ENCODE results near the gene NLRP5. TPM values are rescaled to one million over a fixed set of nuclear protein-coding genes. Genes with fewer than 3 reads are reported as not detected.

The NLRP5 gene
- total and polyA plus RNA-seq, 2 of the 8 experiments (the other 6 are each of a cell fraction or from before 2014, with no cell fraction given): not detected

DNA sequence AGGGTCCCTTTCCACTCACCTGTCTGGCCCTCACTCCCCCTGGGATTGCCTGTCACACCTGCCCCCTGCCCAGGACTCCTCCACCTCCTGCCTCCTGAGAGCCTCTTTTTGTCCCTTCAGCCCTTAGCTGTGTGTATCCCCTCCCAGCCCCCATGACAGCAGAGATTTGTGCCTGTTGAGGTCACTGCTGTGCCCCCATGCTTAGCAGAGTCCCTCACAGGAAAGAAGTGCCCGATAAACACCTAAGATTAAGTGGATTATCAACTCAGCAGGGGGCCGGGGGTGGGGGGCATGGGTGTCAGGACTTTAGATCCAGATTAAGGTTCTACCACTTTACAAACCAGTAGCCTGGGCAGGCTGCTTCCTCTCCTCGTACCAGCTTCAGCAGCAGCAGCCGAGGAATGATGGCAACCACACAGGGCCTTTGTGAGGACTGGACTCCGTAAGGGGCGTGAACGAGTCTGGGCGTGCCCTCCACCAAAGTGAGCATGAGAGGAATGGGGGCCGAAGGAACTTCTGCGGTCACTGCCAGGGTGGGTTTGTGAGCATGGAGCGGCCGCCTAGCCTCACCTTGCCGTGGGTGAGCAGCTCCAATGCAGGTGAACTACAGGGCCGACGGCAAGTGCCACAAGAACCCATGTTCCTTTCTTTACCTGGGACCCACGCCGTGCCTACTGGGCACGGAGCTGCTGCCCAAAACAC lies 98.4 kb downstream of the NLRP5 start:
- H3K27ac ChIP-seq (ENCODE audit: low read depth, low read length): no peak overlapping the region
- CTCF ChIA-PET (ENCODE audit: partially characterized antibody): interaction anchor here (0.9 to 4.4 kb wide), 9 partner anchors 9 to 225 kb away, joined by 3 to 20 read pairs (median 5); no protein-coding TSS in a partner anchor
- 88% methylated on average over 16 of the region's 18 CpGs; no CpG with 5 or more reads in 1 of the 2 experiments for WGBS, 2 experiments (ENCODE audit: extremely low coverage in 1 of 2, insufficient coverage in 1 of 2, insufficient read length in 1 of 2, insufficient replicate concordance in 2 of 2, low coverage in 1 of 2, low lambda C conversion rate in 2 of 2, missing lambda C conversion rate in 1 of 2)
- DNase-seq (ENCODE audit: low read depth in 1 of 2, low spot score in 2 of 2): no peak
- peaks cover 0 to 14% (median 7%) of the 10 kb centered on the region in 4 experiments; a peak in 6 of 7 replicates for H3K4me1 ChIP-seq (replicated peaks in 1 of 4; ENCODE audit: control insufficient read depth in 3 of 4, insufficient read depth in 4 of 4, low read length in 3 of 4)
- no peak overlapping the region for H2AFZ ChIP-seq (ENCODE audit: low read length)
- no peaks in the 10 kb centered on the region for H3K9me3 ChIP-seq (ENCODE audit: insufficient read depth in 2 of 2, low read depth in 1 of 2, low read length in 1 of 2)
- no peak overlapping the region for H2BK12ac ChIP-seq (ENCODE audit: low read depth, low read length)
- peaks cover 19 to 20% of the 10 kb centered on the region in 2 experiments for H4K20me1 ChIP-seq (replicated peaks in 1 of 2; ENCODE audit: control insufficient read depth in 1 of 2, insufficient read depth in 2 of 2, low read length in 2 of 2)
- H3K4ac ChIP-seq (replicated peaks; ENCODE audit: insufficient read length, low read depth, low read length): no peak overlapping the region
- peaks cover 2 to 11% (median 6%) of the 10 kb centered on the region in 4 experiments; a peak in 3 of 8 replicates for H3K36me3 ChIP-seq (ENCODE audit: control insufficient read depth in 2 of 4, insufficient read depth in 4 of 4, low read length in 3 of 4)
- POLR2A ChIA-PET (ENCODE audit: partially characterized antibody): interaction anchor here (0.8 to 2.2 kb wide), 8 partner anchors 20 to 283 kb away, joined by 3 to 5 read pairs (median 4); partner anchors contain the start of gene ZNF787
- H3K9ac ChIP-seq (replicated peaks in 1 of 4; ENCODE audit: extremely low read depth in 1 of 4, low read depth in 3 of 4, low read length in 3 of 4): no peak overlapping the region
- peaks cover 0 to 10% of the 10 kb centered on the region in 2 experiments; a peak in 1 of 4 replicates for H3K79me2 ChIP-seq (ENCODE audit: control insufficient read depth in 1 of 2, insufficient read depth in 2 of 2, low read length in 2 of 2)
- H2BK15ac ChIP-seq (ENCODE audit: low read length): no peak overlapping the region
- no peak overlapping the region for H2BK20ac ChIP-seq (ENCODE audit: low read length)
- H4K91ac ChIP-seq (replicated peaks; ENCODE audit: insufficient read length, low read length): no peak overlapping the region
- H3K27me3 ChIP-seq (replicated peaks in 1 of 4; ENCODE audit: control insufficient read depth in 3 of 4, extremely low read depth in 1 of 4, insufficient read depth in 3 of 4, low read length in 3 of 4): no peaks in the 10 kb centered on the region
- no peak overlapping the region for H3K56ac ChIP-seq (replicated peaks; ENCODE audit: insufficient read length, low read depth, low read length)
- H3K4me2 ChIP-seq (ENCODE audit: insufficient read depth in 1 of 2, low read depth in 2 of 2, low read length in 2 of 2): no peak overlapping the region
- H4K5ac ChIP-seq (ENCODE audit: insufficient read length, low read depth, low read length): no peak overlapping the region
- H3K23ac ChIP-seq (ENCODE audit: insufficient read length): no peak overlapping the region
- no peak for FAIRE-seq
- H2BK5ac ChIP-seq (ENCODE audit: low read depth, low read length): peak overlapping the region; percentile 41
- no peak overlapping the region for H3K14ac ChIP-seq (ENCODE audit: insufficient read length)
- H2BK120ac ChIP-seq (replicated peaks; ENCODE audit: low read depth, low read length): no peak overlapping the region
- H4K8ac ChIP-seq (ENCODE audit: extremely low read depth, insufficient read depth, low read length): no peak overlapping the region; the same call in 1 of the 2 replicates
- H3K4me3 ChIP-seq (ENCODE audit: extremely low read depth in 1 of 4, insufficient read depth in 2 of 4, low read depth in 3 of 4, low read length in 4 of 4): no peak overlapping the region
- no peak overlapping the region for H3K18ac ChIP-seq (ENCODE audit: extremely low read depth, low read length)
- 0 out of 2 replicates have a peak overlapping the region, but pooled peaks have one; percentile 19 for H2AK5ac ChIP-seq (ENCODE audit: low read depth, low read length)
- peaks cover 7% of the 10 kb centered on the region for H3K23me2 ChIP-seq (ENCODE audit: low read depth, low read length)
- H3K79me1 ChIP-seq (ENCODE audit: low read depth, low read length): peaks cover 4% of the 10 kb centered on the region
- TF ChIP-seq CHD1 (IDR thresholded peaks at IDR 0.05; ENCODE audit: low read depth, low read length) (no peak), PHF8 (conservative IDR thresholded peaks at IDR 0.05; ENCODE audit: low read depth, low read length) (no peak), BRCA1 (IDR thresholded peaks at IDR 0.05; ENCODE audit: low read depth, low read length) (no peak), ZNF274 (IDR thresholded peaks at IDR 0.05; ENCODE audit: borderline replicate concordance, extremely low read depth, low read length) (no peak), JUND (IDR thresholded peaks at IDR 0.05; ENCODE audit: low read length) (no peak), CEBPB (IDR thresholded peaks at IDR 0.05; ENCODE audit: low read depth, low read length) (no peak), HDAC6 (IDR thresholded peaks at IDR 0.05; ENCODE audit: low read depth, low read length) (no peak), BACH1 (IDR thresholded peaks at IDR 0.05; ENCODE audit: low read length) (no peak), CBX5 (IDR thresholded peaks at IDR 0.05; ENCODE audit: low read depth, low read length) (no peak)
- TF ChIP-seq, protein P1, sequence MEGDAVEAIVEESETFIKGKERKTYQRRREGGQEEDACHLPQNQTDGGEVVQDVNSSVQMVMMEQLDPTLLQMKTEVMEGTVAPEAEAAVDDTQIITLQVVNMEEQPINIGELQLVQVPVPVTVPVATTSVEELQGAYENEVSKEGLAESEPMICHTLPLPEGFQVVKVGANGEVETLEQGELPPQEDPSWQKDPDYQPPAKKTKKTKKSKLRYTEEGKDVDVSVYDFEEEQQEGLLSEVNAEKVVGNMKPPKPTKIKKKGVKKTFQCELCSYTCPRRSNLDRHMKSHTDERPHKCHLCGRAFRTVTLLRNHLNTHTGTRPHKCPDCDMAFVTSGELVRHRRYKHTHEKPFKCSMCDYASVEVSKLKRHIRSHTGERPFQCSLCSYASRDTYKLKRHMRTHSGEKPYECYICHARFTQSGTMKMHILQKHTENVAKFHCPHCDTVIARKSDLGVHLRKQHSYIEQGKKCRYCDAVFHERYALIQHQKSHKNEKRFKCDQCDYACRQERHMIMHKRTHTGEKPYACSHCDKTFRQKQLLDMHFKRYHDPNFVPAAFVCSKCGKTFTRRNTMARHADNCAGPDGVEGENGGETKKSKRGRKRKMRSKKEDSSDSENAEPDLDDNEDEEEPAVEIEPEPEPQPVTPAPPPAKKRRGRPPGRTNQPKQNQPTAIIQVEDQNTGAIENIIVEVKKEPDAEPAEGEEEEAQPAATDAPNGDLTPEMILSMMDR (IDR thresholded peaks at IDR 0.05; ENCODE audit: control extremely low read depth in 1 of 3, insufficient read depth in 1 of 3, low read depth in 1 of 3, low read length in 3 of 3): no peak
